K562 (cell line): ENCODE data around the gene AARSD1. TPM values are rescaled to one million over a fixed set of nuclear protein-coding genes. Genes with fewer than 3 reads are reported as not detected.

Experiments
- LCOR ChIP-seq: sonication (generic); formaldehyde crosslinking; IDR thresholded peaks from 2 replicates; pipeline ENCODE4 v1.8.0; 2022; ENCODE audit warnings: mild to moderate bottlenecking, missing genetic modification reagents
- SMC3 ChIP-seq: conservative IDR thresholded peaks from 2 replicates; pipeline ENCODE4 v1.6.1; 2011; ENCODE audit warnings: low read depth, low read length, improper control_type of control experiment; ENCODE audit not compliant: insufficient read depth
- STAG1 ChIP-seq: sonication (generic); formaldehyde crosslinking; IDR thresholded peaks from 2 replicates; pipeline ENCODE4 v1.5.0; 2020; ENCODE audit warnings: missing genetic modification reagents, borderline replicate concordance
- ZNF384 ChIP-seq: IDR thresholded peaks from 2 replicates; pipeline ENCODE4 v1.6.1; 2012; ENCODE audit warnings: low read depth, low read length, improper control_type of control experiment
- polyA plus RNA-seq, 8 experiments: library from polyadenylated mRNA; depleted of rRNA in 4 of 8; stranded (reverse) in 5 of 8; unstranded in 3 of 8; fragments of >200 nt; fragmentation: Nextera tagmentation in 2 of 8; fragmentation: Illumina TruSeq in 1 of 8; extraction: Ambion mirVana in 2 of 8; extraction: Trizol in 1 of 8; gene quantifications; 2 replicates each; pipeline versions ENCODE4 v1.2.1 to v1.2.3, GENCODE V29; 2011 to 2014; ENCODE audit warnings: inconsistent platforms in 1 of 8, missing spikeins in 1 of 8
- total RNA-seq, 7 experiments: library from RNA; depleted of rRNA in 6 of 7; stranded (reverse); fragments of >200 nt in 6 of 7; fragmentation: Illumina TruSeq in 2 of 7; extraction: Trizol in 2 of 7; gene quantifications; 2 replicates each; pipeline versions ENCODE4 v1.2.1 to v1.2.3, GENCODE V29; 2011 to 2021; ENCODE audit warnings: low replicate concordance in 1 of 7
- TF ChIP-seq, protein P1 (sequence below), 2 experiments: fragments of 450-650 bp; formaldehyde crosslinking in 1 of 2; IDR thresholded peaks; 2 replicates each; pipeline versions ENCODE4 v1.4.0 to v1.6.1; 2014 to 2020; ENCODE audit warnings: mild to moderate bottlenecking in 2 of 2, borderline replicate concordance in 1 of 2, low read depth in 1 of 2
- TF ChIP-seq, protein P2 (sequence below), 3 experiments: IDR thresholded peaks in 2 of 3; conservative IDR thresholded peaks in 1 of 3; 2 replicates each; pipeline ENCODE4 v1.5.1; 2011 to 2012; ENCODE audit warnings: low read length in 3 of 3, mild to moderate bottlenecking in 3 of 3, control low read depth in 2 of 3, improper control_type of control experiment in 1 of 3, inconsistent platforms in 1 of 3, low read depth in 1 of 3, mixed read lengths in 1 of 3, moderate library complexity in 1 of 3; ENCODE audit not compliant: insufficient read depth in 2 of 3
- TF ChIP-seq, protein P3 (sequence below): fragments of 450-650 bp; formaldehyde crosslinking; IDR thresholded peaks from 2 replicates; pipeline ENCODE4 v1.4.0; 2020; ENCODE audit warnings: mild to moderate bottlenecking, moderate library complexity

Gene AARSD1
- total and polyA plus RNA-seq, 9 of the 15 experiments (the other 6 are each of a cell fraction or from before 2014, with no cell fraction given), result 51.7 to 98.5 (median 68.6) TPM

DNA sequence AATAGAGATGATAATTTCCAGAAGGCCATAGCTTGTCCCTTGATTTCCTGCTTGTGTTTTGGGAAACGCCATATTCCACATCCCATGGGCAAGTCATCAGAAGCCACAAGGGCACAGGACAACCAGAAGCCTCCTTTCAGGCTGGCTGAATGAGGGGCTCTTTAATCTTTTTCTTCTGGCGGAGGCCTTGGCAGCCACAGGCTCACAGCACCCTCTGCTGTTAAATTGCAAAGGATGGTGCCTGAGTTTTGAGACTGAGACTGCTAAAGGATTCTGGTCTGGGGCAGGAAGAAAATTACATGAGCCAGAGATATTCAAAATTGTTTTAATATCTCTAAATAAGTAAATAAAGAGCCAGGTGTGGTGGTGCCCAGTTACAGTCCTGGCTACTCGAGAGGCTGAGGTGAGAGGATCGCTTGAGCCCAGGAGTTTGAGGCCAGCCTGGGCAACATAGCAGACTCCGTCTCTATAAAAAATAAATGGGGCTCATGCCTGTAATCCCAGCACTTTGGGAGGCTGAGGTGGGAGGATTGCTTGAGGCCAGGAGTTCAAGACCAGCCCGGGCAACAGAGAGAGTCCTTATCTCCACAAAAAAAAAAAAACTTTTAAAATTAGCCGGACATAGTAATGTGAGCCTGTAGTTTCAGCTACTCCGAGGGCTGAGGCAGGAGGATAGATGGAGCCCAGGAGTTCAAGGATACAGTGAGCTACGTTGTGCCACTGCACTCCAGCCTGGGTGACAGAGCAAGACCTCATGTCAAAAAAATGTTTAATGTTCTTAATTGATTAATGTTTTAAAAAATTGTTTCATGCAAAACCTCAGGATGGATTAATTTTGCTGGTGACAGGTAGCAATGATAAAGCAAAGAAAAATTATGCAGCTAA, 26.3 kb downstream of the AARSD1 start (continued):
- TF ChIP-seq, protein P1, sequence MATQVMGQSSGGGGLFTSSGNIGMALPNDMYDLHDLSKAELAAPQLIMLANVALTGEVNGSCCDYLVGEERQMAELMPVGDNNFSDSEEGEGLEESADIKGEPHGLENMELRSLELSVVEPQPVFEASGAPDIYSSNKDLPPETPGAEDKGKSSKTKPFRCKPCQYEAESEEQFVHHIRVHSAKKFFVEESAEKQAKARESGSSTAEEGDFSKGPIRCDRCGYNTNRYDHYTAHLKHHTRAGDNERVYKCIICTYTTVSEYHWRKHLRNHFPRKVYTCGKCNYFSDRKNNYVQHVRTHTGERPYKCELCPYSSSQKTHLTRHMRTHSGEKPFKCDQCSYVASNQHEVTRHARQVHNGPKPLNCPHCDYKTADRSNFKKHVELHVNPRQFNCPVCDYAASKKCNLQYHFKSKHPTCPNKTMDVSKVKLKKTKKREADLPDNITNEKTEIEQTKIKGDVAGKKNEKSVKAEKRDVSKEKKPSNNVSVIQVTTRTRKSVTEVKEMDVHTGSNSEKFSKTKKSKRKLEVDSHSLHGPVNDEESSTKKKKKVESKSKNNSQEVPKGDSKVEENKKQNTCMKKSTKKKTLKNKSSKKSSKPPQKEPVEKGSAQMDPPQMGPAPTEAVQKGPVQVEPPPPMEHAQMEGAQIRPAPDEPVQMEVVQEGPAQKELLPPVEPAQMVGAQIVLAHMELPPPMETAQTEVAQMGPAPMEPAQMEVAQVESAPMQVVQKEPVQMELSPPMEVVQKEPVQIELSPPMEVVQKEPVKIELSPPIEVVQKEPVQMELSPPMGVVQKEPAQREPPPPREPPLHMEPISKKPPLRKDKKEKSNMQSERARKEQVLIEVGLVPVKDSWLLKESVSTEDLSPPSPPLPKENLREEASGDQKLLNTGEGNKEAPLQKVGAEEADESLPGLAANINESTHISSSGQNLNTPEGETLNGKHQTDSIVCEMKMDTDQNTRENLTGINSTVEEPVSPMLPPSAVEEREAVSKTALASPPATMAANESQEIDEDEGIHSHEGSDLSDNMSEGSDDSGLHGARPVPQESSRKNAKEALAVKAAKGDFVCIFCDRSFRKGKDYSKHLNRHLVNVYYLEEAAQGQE (IDR thresholded peaks at IDR 0.05; ENCODE audit: borderline replicate concordance), result peak; percentile 80
- TF ChIP-seq, protein P1 (CRISPR knock-in tag; IDR thresholded peaks at IDR 0.05; ENCODE audit: low read depth), result no peak
- TF ChIP-seq LCOR, result no peak
- TF ChIP-seq SMC3, result peak; percentile 88
- peak; percentile 45; the same call in 1 of the 2 replicates for TF ChIP-seq ZNF384
- TF ChIP-seq, protein P2, sequence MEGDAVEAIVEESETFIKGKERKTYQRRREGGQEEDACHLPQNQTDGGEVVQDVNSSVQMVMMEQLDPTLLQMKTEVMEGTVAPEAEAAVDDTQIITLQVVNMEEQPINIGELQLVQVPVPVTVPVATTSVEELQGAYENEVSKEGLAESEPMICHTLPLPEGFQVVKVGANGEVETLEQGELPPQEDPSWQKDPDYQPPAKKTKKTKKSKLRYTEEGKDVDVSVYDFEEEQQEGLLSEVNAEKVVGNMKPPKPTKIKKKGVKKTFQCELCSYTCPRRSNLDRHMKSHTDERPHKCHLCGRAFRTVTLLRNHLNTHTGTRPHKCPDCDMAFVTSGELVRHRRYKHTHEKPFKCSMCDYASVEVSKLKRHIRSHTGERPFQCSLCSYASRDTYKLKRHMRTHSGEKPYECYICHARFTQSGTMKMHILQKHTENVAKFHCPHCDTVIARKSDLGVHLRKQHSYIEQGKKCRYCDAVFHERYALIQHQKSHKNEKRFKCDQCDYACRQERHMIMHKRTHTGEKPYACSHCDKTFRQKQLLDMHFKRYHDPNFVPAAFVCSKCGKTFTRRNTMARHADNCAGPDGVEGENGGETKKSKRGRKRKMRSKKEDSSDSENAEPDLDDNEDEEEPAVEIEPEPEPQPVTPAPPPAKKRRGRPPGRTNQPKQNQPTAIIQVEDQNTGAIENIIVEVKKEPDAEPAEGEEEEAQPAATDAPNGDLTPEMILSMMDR (IDR thresholded peaks at IDR 0.05 in 2 of 3, conservative IDR thresholded peaks at IDR 0.05 in 1 of 3; ENCODE audit: insufficient read depth in 2 of 3, low read depth in 1 of 3, low read length in 3 of 3), result peak; percentile 79 to 91 (median 84)
- TF ChIP-seq, protein P3, sequence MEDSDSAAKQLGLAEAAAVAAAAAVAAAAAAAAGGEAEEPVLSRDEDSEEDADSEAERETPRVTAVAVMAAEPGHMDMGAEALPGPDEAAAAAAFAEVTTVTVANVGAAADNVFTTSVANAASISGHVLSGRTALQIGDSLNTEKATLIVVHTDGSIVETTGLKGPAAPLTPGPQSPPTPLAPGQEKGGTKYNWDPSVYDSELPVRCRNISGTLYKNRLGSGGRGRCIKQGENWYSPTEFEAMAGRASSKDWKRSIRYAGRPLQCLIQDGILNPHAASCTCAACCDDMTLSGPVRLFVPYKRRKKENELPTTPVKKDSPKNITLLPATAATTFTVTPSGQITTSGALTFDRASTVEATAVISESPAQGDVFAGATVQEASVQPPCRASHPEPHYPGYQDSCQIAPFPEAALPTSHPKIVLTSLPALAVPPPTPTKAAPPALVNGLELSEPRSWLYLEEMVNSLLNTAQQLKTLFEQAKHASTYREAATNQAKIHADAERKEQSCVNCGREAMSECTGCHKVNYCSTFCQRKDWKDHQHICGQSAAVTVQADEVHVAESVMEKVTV (CRISPR knock-in tag), result peak; percentile 82
- peak; percentile 60; the same call in 1 of the 2 replicates for TF ChIP-seq STAG1 (CRISPR knock-in tag)
